Endothelial cell of umbilical vein (primary cell): Measurements from ENCODE around the gene TREML2. TPM values are rescaled to one million over a fixed set of nuclear protein-coding genes. Genes with fewer than 3 reads are reported as not detected.

ENCODE experiments used
- BruUV-seq: library from RNA; stranded (reverse); fragments of 400-500 nt; replicated peaks from 2 replicates; lab custom pipeline; 2021; lab: Mats Ljungman, UMichigan
- CTCF ChIA-PET: fragments of 300-600, 350-600 bp; sonication (Branson Sonifier 250); formaldehyde crosslinking; loops from one replicate; lab custom pipeline; 2021; ENCODE audit warnings: antibody characterized with exemption, inconsistent platforms; lab: Charles Lee
- POLR2A ChIA-PET: fragments of 300-600, 350-600 bp; sonication (Branson Sonifier 250); formaldehyde crosslinking; loops from one replicate; lab custom pipeline; 2021; ENCODE audit warnings: antibody characterized with exemption, inconsistent platforms; lab: Charles Lee
- DNase-seq: peaks from one replicate; pipeline ENCODE4 v3.0.0-alpha.2; 2011; ENCODE audit warnings: low read depth, low spot score
- FAIRE-seq: peaks from 2 replicates; lab custom pipeline; 2011; peaks lifted over from hg19 to GRCh38; lab: Jason Lieb, UNC
- H2AFZ ChIP-seq: 2 replicates; pipeline ENCODE4 v1.6.0; 2012; ENCODE audit warnings: low read depth, low read length, control low read depth, inconsistent platforms
- H3K27ac ChIP-seq: 2 replicates; pipeline ENCODE4 v1.5.1; 2011; ENCODE audit warnings: low read depth, mild to moderate bottlenecking, control low read depth, low read length, moderate library complexity; ENCODE audit not compliant: insufficient read depth
- H3K27me3 ChIP-seq, 2 experiments: 2 replicates each; pipeline versions ENCODE4 v1.6.0 to v1.6.1; 2011; ENCODE audit warnings: low read length in 2 of 2, mixed read lengths in 1 of 2; ENCODE audit not compliant: control insufficient read depth in 2 of 2, insufficient read depth in 2 of 2
- H3K36me3 ChIP-seq, 2 experiments: 2 replicates in 1 of 2; 3 replicates in 1 of 2; pipeline ENCODE4 v1.5.1; 2011; ENCODE audit warnings: low read length in 2 of 2, mild to moderate bottlenecking in 1 of 2, moderate library complexity in 1 of 2; ENCODE audit not compliant: control insufficient read depth in 2 of 2, insufficient read depth in 2 of 2; ENCODE audit errors: extremely low read depth in 1 of 2
- H3K4me1 ChIP-seq: 3 replicates; pipeline ENCODE4 v1.5.1; 2011; ENCODE audit warnings: mild to moderate bottlenecking, low read length; ENCODE audit not compliant: control insufficient read depth, insufficient read depth; ENCODE audit errors: extremely low read depth
- H3K4me2 ChIP-seq: 2 replicates; pipeline ENCODE4 v1.6.1; 2011; ENCODE audit warnings: low read length, control low read depth, mixed read lengths; ENCODE audit not compliant: insufficient read depth
- H3K4me3 ChIP-seq, 3 experiments: fragments of 200-600 bp in 1 of 3; sonication (generic), shearing (Covaris generic) in 1 of 3; replicated peaks in 1 of 3; 2 replicates each; pipeline ENCODE4 v1.5.1; 2011 to 2016; ENCODE audit warnings: control low read depth in 3 of 3, low read length in 3 of 3, mild to moderate bottlenecking in 2 of 3, inconsistent platforms in 1 of 3, low read depth in 1 of 3, moderate library complexity in 1 of 3; ENCODE audit not compliant: insufficient read depth in 1 of 3
- H3K79me2 ChIP-seq: 2 replicates; pipeline ENCODE4 v1.6.0; 2012; ENCODE audit warnings: low read length, inconsistent platforms; ENCODE audit not compliant: control insufficient read depth, insufficient read depth
- H3K9ac ChIP-seq: replicated peaks from 2 replicates; pipeline ENCODE3; 2011; ENCODE audit warnings: low read length, control low read depth; ENCODE audit not compliant: insufficient read depth; ENCODE audit errors: extremely low read depth
- H3K9me1 ChIP-seq: replicated peaks from 3 replicates; pipeline ENCODE4 v1.6.0; 2011; ENCODE audit warnings: mild to moderate bottlenecking, low read length; ENCODE audit not compliant: control insufficient read depth, insufficient read depth; ENCODE audit errors: extremely low read depth
- H3K9me3 ChIP-seq: replicated peaks from 2 replicates; pipeline ENCODE4 v1.5.1; 2012; ENCODE audit warnings: low read length, inconsistent platforms; ENCODE audit not compliant: control insufficient read depth, insufficient read depth
- H4K20me1 ChIP-seq: replicated peaks from 2 replicates; pipeline ENCODE3; 2011; ENCODE audit warnings: mild to moderate bottlenecking, low read length; ENCODE audit not compliant: control insufficient read depth, insufficient read depth; ENCODE audit errors: extremely low read depth
- GATA2 ChIP-seq: IDR thresholded peaks from 2 replicates; pipeline ENCODE4 v1.7.0; 2011; ENCODE audit warnings: low read depth, mild to moderate bottlenecking, moderate library complexity, mixed read lengths, low read length; ENCODE audit not compliant: insufficient read length, insufficient read depth
- JUN ChIP-seq: IDR thresholded peaks from 2 replicates; pipeline ENCODE4 v1.6.1; 2011; ENCODE audit warnings: borderline replicate concordance, low read depth; ENCODE audit not compliant: insufficient read length, insufficient read depth
- MAX ChIP-seq: IDR thresholded peaks from 2 replicates; pipeline ENCODE4 v1.6.1; 2011; ENCODE audit not compliant: insufficient read depth, insufficient read length
- MYC ChIP-seq: IDR thresholded peaks from one replicate; pipeline ENCODE4 v1.6.1; 2011; ENCODE audit warnings: mild to moderate bottlenecking, low read depth, low read length
- POLR2A ChIP-seq: IDR thresholded peaks from 2 replicates; pipeline ENCODE4 v1.6.1; 2012; ENCODE audit warnings: low read depth, mild to moderate bottlenecking, control low read depth, low read length
- POLR2AphosphoS5 ChIP-seq: IDR thresholded peaks from 2 replicates; pipeline ENCODE4 v1.6.1; 2012; ENCODE audit warnings: low read depth, mild to moderate bottlenecking, control low read depth, low read length, moderate library complexity; ENCODE audit not compliant: insufficient read depth
- dilution Hi-C: fragments of 300-500 bp; cut with MboI; formaldehyde crosslinking; loops from one replicate; pipeline ENCODE4 v1.15.0; 2019; ENCODE audit warnings: low sequenced_read_pairs; ENCODE audit not compliant: extremely low pct_ligation_motif_present
- intact Hi-C: fragments of 100-400 bp; cut with micrococcal nuclease; formaldehyde crosslinking; loops from one replicate; pipeline ENCODE4 v1.10.0; 2022
- polyA plus RNA-seq, 4 experiments: library from polyadenylated mRNA; depleted of rRNA in 3 of 4; stranded (reverse) in 3 of 4; unstranded in 1 of 4; fragments of >200 nt; gene quantifications; 2 replicates each; pipeline versions ENCODE4 v1.2.1 to v1.2.3, GENCODE V29; 2011 to 2012; ENCODE audit warnings: missing spikeins in 1 of 4
- total RNA-seq: library from RNA; stranded (reverse); gene quantifications from 2 replicates; pipeline ENCODE4 v1.2.3, GENCODE V29; 2021
- TF ChIP-seq, protein P1 (sequence below), 2 donors: IDR thresholded peaks; 1 replicate in 1 of 2; 2 replicates in 1 of 2; pipeline ENCODE4 v1.5.1; 2011; ENCODE audit warnings: low read length in 2 of 2, mild to moderate bottlenecking in 2 of 2, moderate library complexity in 2 of 2, control low read depth in 1 of 2, inconsistent platforms in 1 of 2, low read depth in 1 of 2; ENCODE audit not compliant: insufficient read depth in 1 of 2; ENCODE audit errors: extremely low read depth in 1 of 2

The TREML2 gene
- total and polyA plus RNA-seq, 2 donors (not counting 3 experiments of a cell fraction or from before 2014, with no cell fraction given), result not detected

- Histone ChIP-seq H4K20me1 (no peaks in the 10 kb centered on the region), H3K79me2 (no peaks in the 10 kb centered on the region), H3K36me3 (no peaks in the 10 kb centered on the region), H3K4me3 (no peak overlapping the region), H3K27ac (no peak overlapping the region), H3K27me3 (peaks cover 6 to 12% of the 10 kb centered on the region in 2 experiments), H3K9me3 (no peaks in the 10 kb centered on the region), H3K4me1 (no peaks in the 10 kb centered on the region), H3K4me2 (no peak overlapping the region), H3K9ac (no peak overlapping the region), H3K9me1 (no peaks in the 10 kb centered on the region), H2AFZ (no peak overlapping the region)
- no TSS peak for BruUV-seq
- intact Hi-C loops (no loop called here), dilution Hi-C loops (no loop called here)
- POLR2A ChIA-PET, result no interaction called here
- no peak for FAIRE-seq
- CTCF ChIA-PET, result no interaction called here
- no peak for DNase-seq
- no peak for TF ChIP-seq GATA2
- TF ChIP-seq JUN, result no peak
These were observed 25.9 kb downstream of the TREML2 start for GRCh38 chr6:41175084-41175483.

GRCh38 chr6:41174610-41175009 is 26.3 kb downstream of the TREML2 start:
- ChIA-PET CTCF (interaction anchor here (1.2 kb wide), 1 partner anchor 17 kb away, joined by 3 read pairs; no protein-coding TSS in a partner anchor), POLR2A (no interaction called here)
- Histone ChIP-seq H3K4me1 (no peaks in the 10 kb centered on the region), H3K9me3 (no peaks in the 10 kb centered on the region), H3K27ac (no peak overlapping the region), H3K79me2 (no peaks in the 10 kb centered on the region), H3K27me3 (peaks cover 6 to 12% of the 10 kb centered on the region in 2 experiments), H3K4me2 (no peak overlapping the region), H4K20me1 (no peaks in the 10 kb centered on the region), H3K9ac (no peak overlapping the region), H3K36me3 (no peaks in the 10 kb centered on the region), H3K4me3 (no peak overlapping the region), H2AFZ (no peak overlapping the region), H3K9me1 (no peaks in the 10 kb centered on the region)
- dilution Hi-C loops, result no loop called here
- intact Hi-C loops, result no loop called here
- no TSS peak for BruUV-seq
- no peak for FAIRE-seq
- TF ChIP-seq, protein P1, sequence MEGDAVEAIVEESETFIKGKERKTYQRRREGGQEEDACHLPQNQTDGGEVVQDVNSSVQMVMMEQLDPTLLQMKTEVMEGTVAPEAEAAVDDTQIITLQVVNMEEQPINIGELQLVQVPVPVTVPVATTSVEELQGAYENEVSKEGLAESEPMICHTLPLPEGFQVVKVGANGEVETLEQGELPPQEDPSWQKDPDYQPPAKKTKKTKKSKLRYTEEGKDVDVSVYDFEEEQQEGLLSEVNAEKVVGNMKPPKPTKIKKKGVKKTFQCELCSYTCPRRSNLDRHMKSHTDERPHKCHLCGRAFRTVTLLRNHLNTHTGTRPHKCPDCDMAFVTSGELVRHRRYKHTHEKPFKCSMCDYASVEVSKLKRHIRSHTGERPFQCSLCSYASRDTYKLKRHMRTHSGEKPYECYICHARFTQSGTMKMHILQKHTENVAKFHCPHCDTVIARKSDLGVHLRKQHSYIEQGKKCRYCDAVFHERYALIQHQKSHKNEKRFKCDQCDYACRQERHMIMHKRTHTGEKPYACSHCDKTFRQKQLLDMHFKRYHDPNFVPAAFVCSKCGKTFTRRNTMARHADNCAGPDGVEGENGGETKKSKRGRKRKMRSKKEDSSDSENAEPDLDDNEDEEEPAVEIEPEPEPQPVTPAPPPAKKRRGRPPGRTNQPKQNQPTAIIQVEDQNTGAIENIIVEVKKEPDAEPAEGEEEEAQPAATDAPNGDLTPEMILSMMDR (IDR thresholded peaks at IDR 0.05; ENCODE audit: extremely low read depth in 1 of 2, insufficient read depth in 1 of 2, low read depth in 1 of 2, low read length in 2 of 2), result no peak
- TF ChIP-seq GATA2, result no peak
- TF ChIP-seq MAX, result no peak
- no peak for TF ChIP-seq POLR2A
- no peak for TF ChIP-seq JUN
- no peak for TF ChIP-seq POLR2AphosphoS5
- no peak for TF ChIP-seq MYC
- no peak for DNase-seq
